GM12801 (cell line): ENCODE results near the gene LGALS3BP.

Source experiments
- TF ChIP-seq, protein P1 (sequence below): IDR thresholded peaks from one replicate; pipeline ENCODE4 v1.5.1; 2011; ENCODE audit warnings: control low read depth; ENCODE audit not compliant: insufficient read length; ENCODE audit errors: extremely low read depth

The LGALS3BP gene

GRCh38 chr17:78977997-78978973 lies 1.4 kb downstream of the LGALS3BP start:
- TF ChIP-seq, protein P1, sequence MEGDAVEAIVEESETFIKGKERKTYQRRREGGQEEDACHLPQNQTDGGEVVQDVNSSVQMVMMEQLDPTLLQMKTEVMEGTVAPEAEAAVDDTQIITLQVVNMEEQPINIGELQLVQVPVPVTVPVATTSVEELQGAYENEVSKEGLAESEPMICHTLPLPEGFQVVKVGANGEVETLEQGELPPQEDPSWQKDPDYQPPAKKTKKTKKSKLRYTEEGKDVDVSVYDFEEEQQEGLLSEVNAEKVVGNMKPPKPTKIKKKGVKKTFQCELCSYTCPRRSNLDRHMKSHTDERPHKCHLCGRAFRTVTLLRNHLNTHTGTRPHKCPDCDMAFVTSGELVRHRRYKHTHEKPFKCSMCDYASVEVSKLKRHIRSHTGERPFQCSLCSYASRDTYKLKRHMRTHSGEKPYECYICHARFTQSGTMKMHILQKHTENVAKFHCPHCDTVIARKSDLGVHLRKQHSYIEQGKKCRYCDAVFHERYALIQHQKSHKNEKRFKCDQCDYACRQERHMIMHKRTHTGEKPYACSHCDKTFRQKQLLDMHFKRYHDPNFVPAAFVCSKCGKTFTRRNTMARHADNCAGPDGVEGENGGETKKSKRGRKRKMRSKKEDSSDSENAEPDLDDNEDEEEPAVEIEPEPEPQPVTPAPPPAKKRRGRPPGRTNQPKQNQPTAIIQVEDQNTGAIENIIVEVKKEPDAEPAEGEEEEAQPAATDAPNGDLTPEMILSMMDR, result no peak

DNA sequence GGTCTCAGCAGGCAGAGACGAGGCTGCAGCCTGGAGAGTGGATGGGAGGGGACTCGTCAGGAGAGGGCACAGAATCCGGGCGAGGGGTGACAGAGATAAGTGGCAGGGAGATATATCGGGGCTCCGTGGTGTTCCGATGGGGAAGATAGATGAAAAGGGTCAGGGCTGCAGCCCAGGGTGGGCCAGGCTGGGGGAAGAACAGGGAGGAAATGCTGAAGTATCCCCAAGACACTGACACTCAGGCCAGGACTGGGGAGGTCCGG lies 2.1 kb downstream of the LGALS3BP start:
- TF ChIP-seq, protein P1, result no peak

DNA sequence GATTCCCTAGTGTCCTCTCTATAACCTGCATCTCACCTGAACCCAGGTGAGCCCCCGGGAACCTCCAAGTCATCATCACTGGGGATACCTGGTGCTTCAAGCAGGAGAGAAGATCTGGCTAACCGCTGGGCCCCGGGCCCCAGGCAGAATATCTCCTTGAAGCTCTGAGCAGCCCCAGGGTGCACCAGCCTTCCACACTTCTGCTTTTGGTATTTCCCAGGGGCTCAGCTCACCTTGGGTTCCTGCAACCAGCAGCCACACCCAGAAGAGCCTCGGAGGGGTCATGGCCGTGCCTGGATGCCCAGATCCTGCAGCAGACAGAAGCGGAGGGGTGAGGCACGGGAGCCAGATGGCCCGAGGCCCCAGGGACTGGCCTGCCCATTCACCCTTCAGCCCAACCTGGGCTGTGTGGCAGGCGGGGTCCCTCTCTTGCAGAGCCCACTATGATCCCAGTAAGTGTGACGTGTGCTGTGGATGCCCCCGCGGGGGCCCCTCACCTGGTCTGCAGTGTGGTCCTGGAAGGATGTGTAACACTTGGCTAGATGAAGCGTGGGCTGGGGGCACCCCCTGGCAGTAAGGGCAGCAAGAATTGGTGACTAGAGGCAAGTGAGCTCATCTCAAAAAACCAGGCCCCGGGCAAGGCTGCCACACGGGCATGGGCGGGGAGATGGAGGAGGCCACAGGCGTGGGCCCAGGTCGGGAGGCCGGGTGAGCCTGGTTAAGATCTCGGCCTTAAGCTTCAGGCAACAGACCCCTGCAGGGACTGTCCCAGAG lies 2.6 kb downstream of the LGALS3BP start:
- TF ChIP-seq, protein P1, result no peak

DNA sequence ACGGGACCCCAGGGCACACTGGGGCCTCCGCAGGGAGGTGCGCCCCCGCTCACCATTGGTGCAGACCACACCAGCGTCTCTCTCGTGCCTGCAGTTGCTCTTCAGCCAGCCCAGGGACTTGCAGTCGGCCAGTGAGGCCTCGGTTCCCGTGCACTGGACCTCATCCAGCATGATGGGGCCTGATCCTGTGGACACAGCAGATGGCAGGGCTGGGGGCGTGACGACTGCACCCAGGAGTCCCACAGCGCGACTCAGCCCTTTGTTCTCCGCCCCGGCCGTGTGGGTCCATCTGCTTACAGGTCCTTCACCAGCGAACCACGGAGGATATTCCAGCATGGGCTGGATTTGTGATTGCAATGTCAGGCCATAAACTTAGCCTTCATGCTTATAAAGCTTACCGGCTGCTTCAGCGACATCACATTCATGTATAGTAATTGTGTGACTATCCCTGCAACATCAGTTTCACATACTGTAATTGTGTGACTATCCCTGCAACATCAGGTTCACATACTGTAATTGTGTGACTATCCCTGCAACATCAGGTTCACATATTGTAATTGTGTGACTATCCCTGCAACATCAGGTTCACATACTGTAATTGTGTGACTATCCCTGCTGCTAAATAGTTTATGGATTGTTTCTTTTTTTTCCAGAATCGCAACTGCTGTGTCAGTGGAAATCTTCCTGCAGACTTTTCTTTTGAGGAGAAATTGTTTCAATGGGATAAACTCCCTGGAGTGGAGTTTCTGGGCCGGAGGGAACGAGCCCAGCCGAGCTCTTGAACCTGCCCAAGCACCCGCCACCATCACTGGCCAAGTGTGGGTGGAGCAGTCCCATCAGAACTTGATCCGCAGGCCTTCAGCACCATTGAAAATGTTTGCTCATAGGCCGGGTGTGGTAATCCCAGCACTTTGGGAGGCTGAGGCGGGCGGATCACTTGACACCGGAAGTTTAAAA lies 4.8 kb downstream of the LGALS3BP start:
- TF ChIP-seq, protein P1, result no peak

- TF ChIP-seq, protein P1, result no peak
Measured at GRCh38 chr17:78973792-78974520, 5.8 kb downstream of the LGALS3BP start.

DNA sequence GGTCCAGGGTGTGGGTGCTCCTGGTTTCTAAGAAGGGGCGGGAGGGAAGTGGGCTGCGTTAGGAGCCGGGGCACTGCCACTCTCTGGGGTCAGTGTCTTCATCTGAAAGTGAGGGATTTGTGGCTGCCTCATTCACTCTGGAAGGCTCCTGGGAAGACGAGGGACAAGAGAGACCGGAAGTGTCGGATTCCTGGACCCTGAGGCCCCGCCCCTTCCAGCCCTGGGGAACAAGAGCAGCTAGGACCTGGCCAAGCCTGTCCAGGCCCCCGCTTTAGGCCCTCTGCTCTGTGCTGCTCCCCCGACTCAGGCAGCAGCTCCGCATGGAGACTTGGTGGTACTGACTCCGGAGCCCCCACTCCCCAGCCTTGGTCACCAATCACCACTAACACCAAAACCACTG lies 6.5 kb downstream of the LGALS3BP start:
- TF ChIP-seq, protein P1, result no peak
